Renal cortical epithelial cell (primary cell): ENCODE results near the gene SDC3. TPM values are rescaled to one million over a fixed set of nuclear protein-coding genes. Genes with fewer than 3 reads are reported as not detected.
"Not testable (repeated sequence)": the region's sequence is repeated elsewhere in the genome, so short reads cannot be mapped to it uniquely, and the experiment has no call there.

Experiments
- DNase-seq: peaks from one replicate; pipeline ENCODE4 v3.0.0-alpha.2; 2011; ENCODE audit warnings: low read depth
- total RNA-seq: library from RNA; depleted of rRNA; stranded (reverse); fragments of >200 nt; gene quantifications from 2 replicates; pipeline ENCODE4 v1.2.3, GENCODE V29; 2014

SDC3 gene
- total RNA-seq: 12.3 and 56.7 TPM in 2 replicates

GRCh38 chr1:30908696-30909364 lies at the start of gene SDC3:
SDC3 (minus strand) TSS chr1:30908758; CDS start chr1:30908586, 172 bp downstream.
- no peak for DNase-seq

- no peak for DNase-seq
Observed at GRCh38 chr1:30957560-30958222, 49.1 kb upstream of the SDC3 start.

GRCh38 chr1:30955448-30956015 lies 47.0 kb upstream of the SDC3 start:
- peak; percentile 43 for DNase-seq

DNA sequence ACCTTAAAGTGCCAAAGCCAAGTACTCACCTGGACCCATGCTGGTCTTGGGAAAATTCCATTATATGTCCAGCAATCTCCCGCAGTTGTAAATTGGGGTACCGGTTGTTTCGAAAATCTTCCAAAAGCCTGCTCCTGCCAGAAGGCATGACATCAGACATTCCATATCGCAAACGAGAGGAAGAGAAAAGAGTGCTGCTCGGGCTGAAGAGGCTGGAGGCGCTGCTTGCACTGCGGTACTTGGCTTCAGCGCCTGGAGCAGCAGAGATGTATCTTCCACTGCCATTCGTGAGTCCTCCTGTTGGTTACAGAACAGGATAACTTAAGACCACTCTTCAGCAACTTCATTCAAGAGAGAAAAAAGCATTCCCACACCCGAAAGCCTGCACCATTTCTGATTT lies 45.1 kb upstream of the SDC3 start:
- DNase-seq: no peak

- no peak for DNase-seq
Observed at GRCh38 chr1:30952098-30952497, 43.5 kb upstream of the SDC3 start.

- no peak for DNase-seq
Observed at GRCh38 chr1:30950700-30951099, 42.1 kb upstream of the SDC3 start.

- DNase-seq: no peak
Observed at GRCh38 chr1:30950053-30950452, 41.5 kb upstream of the SDC3 start.

GRCh38 chr1:30949487-30949838 lies 40.9 kb upstream of the SDC3 start:
- not testable (repeated sequence) for DNase-seq

GRCh38 chr1:30948813-30949486 lies 40.4 kb upstream of the SDC3 start:
- not testable (repeated sequence) for DNase-seq

DNA sequence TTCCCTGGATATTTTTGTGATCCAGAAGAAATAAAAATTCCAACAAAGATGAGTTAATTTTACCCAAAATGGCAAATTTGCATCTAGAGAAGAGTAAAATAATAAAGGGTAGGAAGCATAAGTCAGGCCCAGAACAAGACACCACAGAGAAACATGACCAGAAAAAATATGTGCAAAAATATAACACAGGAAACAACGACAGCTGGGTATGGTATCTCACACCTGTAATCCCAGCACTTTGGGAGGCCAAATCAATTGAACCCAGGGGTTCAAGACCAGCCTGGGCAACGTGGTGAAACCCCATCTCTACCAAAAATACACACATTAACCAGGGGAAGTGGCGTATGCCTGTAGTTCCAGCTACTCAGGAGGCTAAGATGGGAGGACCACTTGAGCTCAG lies 39.7 kb upstream of the SDC3 start:
- DNase-seq: no peak

DNA sequence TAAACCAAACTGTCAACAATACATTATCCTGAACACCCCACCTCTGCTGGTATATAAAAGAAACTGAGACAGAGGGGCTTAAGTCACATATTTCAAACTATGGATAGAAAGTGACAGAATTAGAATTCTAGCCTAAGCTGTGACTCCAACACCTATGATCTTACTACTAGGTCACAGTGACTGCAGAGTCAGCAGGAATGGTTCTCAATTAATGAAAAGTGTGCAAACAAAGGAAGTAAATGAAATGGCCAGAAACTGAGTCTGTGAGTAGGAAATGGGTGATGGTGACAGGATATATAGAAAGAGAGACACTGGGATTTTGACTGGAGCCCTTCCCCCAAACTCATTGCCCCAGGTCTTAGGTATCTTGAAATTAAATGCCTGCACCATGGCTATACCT lies 38.7 kb upstream of the SDC3 start:
- DNase-seq: no peak

GRCh38 chr1:30942326-30942963 lies 33.9 kb upstream of the SDC3 start:
- DNase-seq: no peak

- DNase-seq: no peak
Observed at GRCh38 chr1:30940541-30940940, 32.0 kb upstream of the SDC3 start.

DNA sequence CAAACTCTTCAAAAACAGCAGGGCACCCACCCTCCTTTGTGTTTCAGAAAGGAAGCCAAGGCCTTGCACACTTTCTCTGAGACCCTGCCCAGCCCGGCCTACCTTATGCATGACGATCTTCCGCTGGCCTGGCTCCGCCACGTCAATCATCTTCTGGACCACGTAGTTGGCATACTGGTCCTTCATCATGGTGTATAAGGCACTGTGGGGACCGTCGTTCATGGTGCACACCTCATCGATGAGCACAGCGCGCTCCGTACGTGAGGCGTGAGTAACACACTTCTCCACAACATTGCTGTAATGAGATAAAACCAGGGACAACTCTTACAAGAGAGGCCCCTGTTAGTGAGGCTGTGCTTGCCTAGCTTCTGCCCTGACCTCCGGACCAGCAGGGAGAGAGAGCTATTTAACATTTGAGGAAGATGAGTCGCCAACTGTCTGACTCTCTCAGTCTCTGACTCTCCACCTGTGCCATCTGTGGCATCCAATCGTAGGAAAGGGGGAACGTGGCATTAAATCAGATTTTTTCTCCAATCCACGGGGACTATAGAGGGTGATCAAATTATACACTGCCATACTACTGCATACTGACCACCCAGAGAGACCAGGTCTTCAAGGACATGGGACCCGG lies 28.1 kb upstream of the SDC3 start:
- no peak for DNase-seq

GRCh38 chr1:30935758-30936157 lies 27.2 kb upstream of the SDC3 start:
- not testable (repeated sequence) for DNase-seq

DNA sequence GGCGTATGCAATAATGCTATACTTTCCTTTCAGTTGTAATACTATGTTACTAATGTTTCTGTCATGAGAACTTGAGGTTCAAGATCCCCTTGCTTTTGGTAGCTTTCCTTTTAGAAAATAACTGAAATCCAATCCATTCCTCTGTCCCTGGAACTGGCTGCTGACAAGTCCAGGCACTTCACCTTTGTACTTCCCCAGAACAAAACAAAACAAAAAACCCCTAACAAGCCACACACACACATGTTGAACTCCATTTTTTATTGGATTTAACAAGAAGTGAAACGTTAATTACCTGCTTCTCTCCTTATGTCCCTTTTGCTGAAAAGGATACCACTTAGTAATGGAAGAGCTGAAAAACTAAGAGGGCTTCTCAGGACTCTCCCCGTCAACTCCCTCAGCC lies 26.1 kb upstream of the SDC3 start:
- no peak for DNase-seq

- DNase-seq: peak; percentile 61
Observed at GRCh38 chr1:30933874-30934252, 25.3 kb upstream of the SDC3 start.

DNA sequence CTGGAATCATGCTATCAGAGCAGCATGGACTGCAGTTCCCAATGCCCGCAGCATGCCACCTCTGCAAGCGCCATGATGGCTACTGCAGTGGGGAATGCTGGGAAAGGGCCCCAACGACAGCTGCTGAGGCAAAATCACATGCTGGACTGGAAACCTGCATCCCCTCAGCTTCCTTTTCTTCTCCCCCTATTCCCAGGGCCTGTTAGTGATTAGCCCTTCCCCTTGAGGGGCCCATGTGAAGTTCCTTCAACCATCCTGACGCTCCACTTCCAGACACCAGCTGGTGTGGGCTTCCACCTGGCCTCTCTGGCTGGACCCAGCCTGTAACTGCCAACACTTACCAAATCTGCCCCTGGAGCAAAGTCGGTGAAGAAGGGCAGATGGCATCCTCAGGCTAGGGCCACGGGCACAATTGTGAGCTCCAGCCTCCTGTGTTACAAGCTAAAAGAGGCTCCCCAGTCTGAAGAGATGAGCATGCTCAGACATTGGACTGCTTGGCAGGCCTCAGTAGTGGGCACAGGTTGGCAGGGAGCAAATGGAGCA lies 22.1 kb upstream of the SDC3 start:
- DNase-seq: no peak

GRCh38 chr1:30929944-30930525 lies 21.5 kb upstream of the SDC3 start:
- no peak for DNase-seq

DNA sequence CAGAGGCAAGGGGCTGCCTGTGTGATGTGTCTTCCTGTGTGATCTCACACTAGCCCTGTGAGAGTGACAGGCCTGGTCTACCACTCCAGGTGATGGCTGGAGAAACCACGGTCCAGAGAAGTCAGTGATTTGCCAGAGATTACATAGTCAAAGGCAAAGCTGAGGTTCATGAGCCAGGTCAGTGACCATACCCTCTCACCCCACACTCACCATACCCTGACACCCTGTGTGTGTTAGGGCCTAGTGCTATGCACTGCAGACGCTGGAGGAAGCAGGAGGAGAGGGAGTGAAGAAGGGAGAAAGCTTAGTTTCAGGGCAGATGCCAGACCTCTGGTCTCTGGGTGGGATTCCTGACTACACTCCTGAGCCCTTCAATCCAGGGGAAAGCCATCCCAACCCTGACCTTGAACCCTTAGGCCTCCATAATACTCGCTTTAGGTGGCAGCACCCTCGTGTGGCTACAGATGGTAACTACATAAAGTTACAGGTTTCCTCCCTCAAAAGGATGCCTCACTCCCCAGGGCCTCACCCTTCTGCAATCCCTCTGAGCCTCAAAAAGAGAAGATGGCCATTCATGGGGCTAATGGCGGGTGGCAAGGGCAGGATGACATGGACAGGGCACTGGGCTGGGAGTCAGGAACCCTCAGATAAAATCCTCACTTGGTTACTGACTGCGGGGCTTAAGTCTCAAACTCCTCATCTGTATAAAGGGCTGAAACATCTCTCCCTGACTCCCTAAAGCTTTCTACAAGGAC lies 20.8 kb upstream of the SDC3 start:
- peak; percentile 40 for DNase-seq

GRCh38 chr1:30928789-30929134 lies 20.2 kb upstream of the SDC3 start:
- no peak for DNase-seq
